Fibroblast of lung (primary cell): ENCODE measurements around the gene ZNF512B.

Experiments
- EZH2 ChIP-seq: IDR thresholded peaks from 2 replicates; pipeline ENCODE4 v1.5.1; 2012; ENCODE audit warnings: low read length, control low read depth, mild to moderate bottlenecking; ENCODE audit errors: missing control alignments
- TF ChIP-seq, protein P1 (sequence below), 2 donors: IDR thresholded peaks in 1 of 2; conservative IDR thresholded peaks in 1 of 2; 1 replicate in 1 of 2; 2 replicates in 1 of 2; pipeline ENCODE4 v1.5.1; 2011 to 2012; ENCODE audit warnings: low read length in 2 of 2, control low read depth in 1 of 2, inconsistent platforms in 1 of 2, low read depth in 1 of 2, mild to moderate bottlenecking in 1 of 2

DNA sequence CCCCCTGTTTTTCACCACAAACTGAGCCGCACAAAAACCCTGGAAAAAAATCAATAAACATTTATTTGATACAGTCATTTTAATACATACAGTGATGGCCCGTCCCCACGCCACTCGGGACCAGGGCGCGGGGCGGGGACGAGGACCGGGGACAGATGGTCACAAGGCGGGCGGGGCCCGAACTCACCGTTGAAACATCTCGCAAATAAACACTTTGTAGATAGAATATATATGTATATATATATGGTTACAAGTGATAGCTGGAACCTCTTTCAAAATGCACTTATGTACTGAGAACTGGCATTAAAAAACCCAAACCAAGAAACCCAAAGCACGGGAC is 13.1 kb downstream of the ZNF512B start:
- no peak for TF ChIP-seq EZH2
- TF ChIP-seq, protein P1, sequence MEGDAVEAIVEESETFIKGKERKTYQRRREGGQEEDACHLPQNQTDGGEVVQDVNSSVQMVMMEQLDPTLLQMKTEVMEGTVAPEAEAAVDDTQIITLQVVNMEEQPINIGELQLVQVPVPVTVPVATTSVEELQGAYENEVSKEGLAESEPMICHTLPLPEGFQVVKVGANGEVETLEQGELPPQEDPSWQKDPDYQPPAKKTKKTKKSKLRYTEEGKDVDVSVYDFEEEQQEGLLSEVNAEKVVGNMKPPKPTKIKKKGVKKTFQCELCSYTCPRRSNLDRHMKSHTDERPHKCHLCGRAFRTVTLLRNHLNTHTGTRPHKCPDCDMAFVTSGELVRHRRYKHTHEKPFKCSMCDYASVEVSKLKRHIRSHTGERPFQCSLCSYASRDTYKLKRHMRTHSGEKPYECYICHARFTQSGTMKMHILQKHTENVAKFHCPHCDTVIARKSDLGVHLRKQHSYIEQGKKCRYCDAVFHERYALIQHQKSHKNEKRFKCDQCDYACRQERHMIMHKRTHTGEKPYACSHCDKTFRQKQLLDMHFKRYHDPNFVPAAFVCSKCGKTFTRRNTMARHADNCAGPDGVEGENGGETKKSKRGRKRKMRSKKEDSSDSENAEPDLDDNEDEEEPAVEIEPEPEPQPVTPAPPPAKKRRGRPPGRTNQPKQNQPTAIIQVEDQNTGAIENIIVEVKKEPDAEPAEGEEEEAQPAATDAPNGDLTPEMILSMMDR (conservative IDR thresholded peaks at IDR 0.05 in 1 of 2, IDR thresholded peaks at IDR 0.05 in 1 of 2; ENCODE audit: low read depth in 1 of 2, low read length in 2 of 2) = no peak
